ENCODE data around the gene ETV2. TPM values are rescaled to one million over a fixed set of nuclear protein-coding genes. Genes with fewer than 3 reads are reported as not detected.

The ETV2 gene
- polyA plus RNA-seq, 1 donor from 2014 or later: 0.58 TPM

DNA sequence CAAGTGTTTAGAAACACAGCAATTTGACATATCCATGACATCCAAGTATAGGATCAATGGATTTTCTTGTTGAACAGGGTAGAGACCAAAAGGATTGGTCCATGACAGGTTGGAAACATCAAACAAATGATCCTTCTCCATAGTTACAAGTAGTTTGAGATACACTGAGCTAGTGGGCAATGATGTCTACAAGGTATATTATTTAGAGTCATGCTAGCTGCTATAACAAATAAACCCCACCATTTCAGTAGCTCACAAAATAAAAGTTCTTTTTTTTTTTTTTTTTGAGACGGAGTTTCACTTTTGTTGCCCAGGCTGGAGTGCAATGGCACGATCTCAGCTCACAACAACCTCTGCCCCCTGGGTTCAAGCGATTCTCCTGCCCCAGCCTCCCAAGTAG, 33.9 kb upstream of the ETV2 start:
- Histone ChIP-seq H3K4me3 (ENCODE audit: low read length) (no peak overlapping the region), H2AFZ (ENCODE audit: low read depth, low read length) (no peak overlapping the region), H4K20me1 (ENCODE audit: insufficient read depth) (no peaks in the 10 kb centered on the region), H3K9ac (ENCODE audit: low read length) (no peak overlapping the region), H3K9me2 (ENCODE audit: insufficient read depth, low read length) (no peaks in the 10 kb centered on the region), H3K79me2 (replicated peaks; ENCODE audit: insufficient read depth, low read length) (no peaks in the 10 kb centered on the region), H3K36me3 (ENCODE audit: insufficient read depth, low read length) (no peaks in the 10 kb centered on the region), H3K27ac (ENCODE audit: low read length) (no peak overlapping the region), H3K4me2 (ENCODE audit: low read length) (no peak overlapping the region), H3F3A (ENCODE audit: insufficient read depth, low read length, poor library complexity, severe bottlenecking) (no peaks in the 10 kb centered on the region), H3K27me3 (ENCODE audit: insufficient read depth, low read depth, low read length) (no peaks in the 10 kb centered on the region), H3K9me3 (ENCODE audit: low read length) (no peaks in the 10 kb centered on the region)
- no peak for TF ChIP-seq SMC3 (conservative IDR thresholded peaks at IDR 0.05; ENCODE audit: poor library complexity)
- no peak for TF ChIP-seq CTCF (IDR thresholded peaks at IDR 0.05; ENCODE audit: poor library complexity, severe bottlenecking)

- H3K27ac ChIP-seq (ENCODE audit: low read length): no peak overlapping the region
- no peaks in the 10 kb centered on the region for H3K9me2 ChIP-seq (ENCODE audit: insufficient read depth, low read length)
- no peaks in the 10 kb centered on the region for H3K27me3 ChIP-seq (ENCODE audit: insufficient read depth, low read depth, low read length)
- no peaks in the 10 kb centered on the region for H4K20me1 ChIP-seq (ENCODE audit: insufficient read depth)
- H3K4me3 ChIP-seq (ENCODE audit: low read length): no peak overlapping the region
- no peaks in the 10 kb centered on the region for H3K79me2 ChIP-seq (replicated peaks; ENCODE audit: insufficient read depth, low read length)
- no peaks in the 10 kb centered on the region for H3F3A ChIP-seq (ENCODE audit: insufficient read depth, low read length, poor library complexity, severe bottlenecking)
- H2AFZ ChIP-seq (ENCODE audit: low read depth, low read length): no peak overlapping the region
- TF ChIP-seq TAF1 (IDR thresholded peaks at IDR 0.05; ENCODE audit: low read depth): no peak
- TF ChIP-seq, protein P1, sequence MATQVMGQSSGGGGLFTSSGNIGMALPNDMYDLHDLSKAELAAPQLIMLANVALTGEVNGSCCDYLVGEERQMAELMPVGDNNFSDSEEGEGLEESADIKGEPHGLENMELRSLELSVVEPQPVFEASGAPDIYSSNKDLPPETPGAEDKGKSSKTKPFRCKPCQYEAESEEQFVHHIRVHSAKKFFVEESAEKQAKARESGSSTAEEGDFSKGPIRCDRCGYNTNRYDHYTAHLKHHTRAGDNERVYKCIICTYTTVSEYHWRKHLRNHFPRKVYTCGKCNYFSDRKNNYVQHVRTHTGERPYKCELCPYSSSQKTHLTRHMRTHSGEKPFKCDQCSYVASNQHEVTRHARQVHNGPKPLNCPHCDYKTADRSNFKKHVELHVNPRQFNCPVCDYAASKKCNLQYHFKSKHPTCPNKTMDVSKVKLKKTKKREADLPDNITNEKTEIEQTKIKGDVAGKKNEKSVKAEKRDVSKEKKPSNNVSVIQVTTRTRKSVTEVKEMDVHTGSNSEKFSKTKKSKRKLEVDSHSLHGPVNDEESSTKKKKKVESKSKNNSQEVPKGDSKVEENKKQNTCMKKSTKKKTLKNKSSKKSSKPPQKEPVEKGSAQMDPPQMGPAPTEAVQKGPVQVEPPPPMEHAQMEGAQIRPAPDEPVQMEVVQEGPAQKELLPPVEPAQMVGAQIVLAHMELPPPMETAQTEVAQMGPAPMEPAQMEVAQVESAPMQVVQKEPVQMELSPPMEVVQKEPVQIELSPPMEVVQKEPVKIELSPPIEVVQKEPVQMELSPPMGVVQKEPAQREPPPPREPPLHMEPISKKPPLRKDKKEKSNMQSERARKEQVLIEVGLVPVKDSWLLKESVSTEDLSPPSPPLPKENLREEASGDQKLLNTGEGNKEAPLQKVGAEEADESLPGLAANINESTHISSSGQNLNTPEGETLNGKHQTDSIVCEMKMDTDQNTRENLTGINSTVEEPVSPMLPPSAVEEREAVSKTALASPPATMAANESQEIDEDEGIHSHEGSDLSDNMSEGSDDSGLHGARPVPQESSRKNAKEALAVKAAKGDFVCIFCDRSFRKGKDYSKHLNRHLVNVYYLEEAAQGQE (IDR thresholded peaks at IDR 0.05; ENCODE audit: borderline replicate concordance): no peak
- TF ChIP-seq RAD21 (conservative IDR thresholded peaks at IDR 0.05): no peak
- no peak for TF ChIP-seq MXI1 (conservative IDR thresholded peaks at IDR 0.05; ENCODE audit: poor library complexity, severe bottlenecking)
- TF ChIP-seq SMC3 (conservative IDR thresholded peaks at IDR 0.05; ENCODE audit: poor library complexity): no peak
- TF ChIP-seq EZH2 (IDR thresholded peaks at IDR 0.05; ENCODE audit: borderline replicate concordance, insufficient read depth, low read length, poor library complexity, severe bottlenecking): no peak
- no peak for TF ChIP-seq CTCF (IDR thresholded peaks at IDR 0.05; ENCODE audit: poor library complexity, severe bottlenecking)
- TF ChIP-seq EP300 (conservative IDR thresholded peaks at IDR 0.05; ENCODE audit: poor library complexity, severe bottlenecking): no peak
- TF ChIP-seq POLR2AphosphoS5 (IDR thresholded peaks at IDR 0.05): no peak
- H3K4me2 ChIP-seq (ENCODE audit: low read length): no peak overlapping the region
- no peaks in the 10 kb centered on the region for H3K9me3 ChIP-seq (ENCODE audit: low read length)
- H3K36me3 ChIP-seq (ENCODE audit: insufficient read depth, low read length): no peaks in the 10 kb centered on the region
- H3K9ac ChIP-seq (ENCODE audit: low read length): no peak overlapping the region
Measured at GRCh38 chr19:35608251-35608650, 33.3 kb upstream of the ETV2 start.
